ENCODE results near the gene DHRS11.

- no peak for TF ChIP-seq CTCF (IDR thresholded peaks at IDR 0.05)
- TF ChIP-seq POLR2AphosphoS5 (IDR thresholded peaks at IDR 0.05), result no peak
These were observed 17.8 kb downstream of the DHRS11 start for GRCh38 chr17:36609498-36609862.
